CD4-positive, alpha-beta T cell (primary cell): ENCODE results near the gene FHOD3. TPM values are rescaled to one million over a fixed set of nuclear protein-coding genes. Genes with fewer than 3 reads are reported as not detected.

ENCODE experiments used
- ATAC-seq: fragments of 200-7000 bp; cut with Tn5 transposase; one replicate; pipeline ENCODE4 v1.10.0; 2022; ENCODE audit warnings: mild to moderate bottlenecking; ENCODE audit not compliant: poor library complexity
- CTCF ChIA-PET: fragments of 350-600 bp; sonication (Branson Sonifier 250); formaldehyde crosslinking; loops from one replicate; lab custom pipeline; 2021; ENCODE audit warnings: antibody characterized with exemption, inconsistent platforms; lab: Charles Lee
- POLR2A ChIA-PET: fragments of 350-600 bp; sonication (Branson Sonifier 250); formaldehyde crosslinking; loops from one replicate; lab custom pipeline; 2021; ENCODE audit warnings: antibody characterized with exemption, inconsistent platforms; lab: Charles Lee
- DNase-seq, 14 experiments: peaks; one replicate each; pipeline ENCODE4 v3.0.0-alpha.2; 2013 to 2020; ENCODE audit warnings: mixed read lengths in 2 of 14
- H3K27ac ChIP-seq, 2 donors: one replicate each; pipeline versions ENCODE4 v1.5.1 to v1.7.0; 2013; ENCODE audit warnings: low read length in 2 of 2, low read depth in 1 of 2, mild to moderate bottlenecking in 1 of 2
- H3K27me3 ChIP-seq, 2 experiments: 1 replicate in 1 of 2; 2 replicates in 1 of 2; pipeline versions ENCODE4 v1.6.1 to v1.7.0; 2013; ENCODE audit warnings: low read length in 2 of 2, control low read depth in 1 of 2, mild to moderate bottlenecking in 1 of 2, moderate library complexity in 1 of 2; ENCODE audit not compliant: insufficient read depth in 2 of 2, control insufficient read depth in 1 of 2
- H3K36me3 ChIP-seq: one replicate; pipeline ENCODE4 v1.6.1; 2013; ENCODE audit warnings: low read length, control low read depth; ENCODE audit not compliant: insufficient read depth
- H3K4me1 ChIP-seq: one replicate; pipeline ENCODE4 v1.6.1; 2013; ENCODE audit warnings: low read length, control low read depth; ENCODE audit not compliant: insufficient read depth
- H3K4me3 ChIP-seq: one replicate; pipeline ENCODE4 v1.5.1; 2013; ENCODE audit warnings: mild to moderate bottlenecking, low read length, moderate library complexity
- H3K9me3 ChIP-seq, 2 experiments: 1 replicate in 1 of 2; 2 replicates in 1 of 2; pipeline versions ENCODE4 v1.6.1 to v1.7.0; 2013; ENCODE audit warnings: low read length in 2 of 2, mild to moderate bottlenecking in 2 of 2, control low read depth in 1 of 2, moderate library complexity in 1 of 2; ENCODE audit not compliant: control insufficient read depth in 1 of 2, insufficient read depth in 1 of 2
- H3K27ac Mint-ChIP-seq: one replicate; pipeline ENCODE4 v1.8.0; 2020; ENCODE audit warnings: mixed read lengths
- H3K27me3 Mint-ChIP-seq: one replicate; pipeline ENCODE4 v1.8.0; 2021; ENCODE audit warnings: mixed read lengths
- H3K36me3 Mint-ChIP-seq: one replicate; pipeline ENCODE4 v1.8.0; 2021; ENCODE audit warnings: low read depth, mixed read lengths
- H3K4me1 Mint-ChIP-seq: one replicate; pipeline ENCODE4 v1.8.0; 2021; ENCODE audit warnings: low read depth, mixed read lengths
- H3K4me3 Mint-ChIP-seq: one replicate; pipeline ENCODE4 v1.8.0; 2020; ENCODE audit warnings: mild to moderate bottlenecking, mixed read lengths
- H3K9me3 Mint-ChIP-seq: one replicate; pipeline ENCODE4 v1.8.0; 2020; ENCODE audit warnings: mixed read lengths
- intact Hi-C, 2 experiments: fragments of 100-400 bp; cut with DNase I in 1 of 2; cut with micrococcal nuclease in 1 of 2; formaldehyde crosslinking; loops; one replicate each; pipeline versions ENCODE4 v1.15.1 to v1.9.0; 2023 to 2025; cut with DNase I, micrococcal nuclease
- total RNA-seq, 174 experiments: library from RNA in 2 of 174; stranded (reverse) in 2 of 174; gene quantifications; one replicate each; pipeline ENCODE4 v1.2.3 and lab custom pipeline; 2021 to 2026
- TF ChIP-seq, protein P1 (sequence below): fragments of 200-600 bp; IDR thresholded peaks from one replicate; pipeline ENCODE4 v1.8.0; 2022; ENCODE audit warnings: antibody characterized with exemption, mild to moderate bottlenecking

FHOD3 gene
- total RNA-seq, 2 experiments from 2014 or later, result not detected

GRCh38 chr18:36374262-36374661 lies 76.7 kb downstream of the FHOD3 start:
- H3K4me3 Mint-ChIP-seq, result no peak overlapping the region
- DNase-seq (no peak), ATAC-seq (no peak)
- TF ChIP-seq, protein P1, sequence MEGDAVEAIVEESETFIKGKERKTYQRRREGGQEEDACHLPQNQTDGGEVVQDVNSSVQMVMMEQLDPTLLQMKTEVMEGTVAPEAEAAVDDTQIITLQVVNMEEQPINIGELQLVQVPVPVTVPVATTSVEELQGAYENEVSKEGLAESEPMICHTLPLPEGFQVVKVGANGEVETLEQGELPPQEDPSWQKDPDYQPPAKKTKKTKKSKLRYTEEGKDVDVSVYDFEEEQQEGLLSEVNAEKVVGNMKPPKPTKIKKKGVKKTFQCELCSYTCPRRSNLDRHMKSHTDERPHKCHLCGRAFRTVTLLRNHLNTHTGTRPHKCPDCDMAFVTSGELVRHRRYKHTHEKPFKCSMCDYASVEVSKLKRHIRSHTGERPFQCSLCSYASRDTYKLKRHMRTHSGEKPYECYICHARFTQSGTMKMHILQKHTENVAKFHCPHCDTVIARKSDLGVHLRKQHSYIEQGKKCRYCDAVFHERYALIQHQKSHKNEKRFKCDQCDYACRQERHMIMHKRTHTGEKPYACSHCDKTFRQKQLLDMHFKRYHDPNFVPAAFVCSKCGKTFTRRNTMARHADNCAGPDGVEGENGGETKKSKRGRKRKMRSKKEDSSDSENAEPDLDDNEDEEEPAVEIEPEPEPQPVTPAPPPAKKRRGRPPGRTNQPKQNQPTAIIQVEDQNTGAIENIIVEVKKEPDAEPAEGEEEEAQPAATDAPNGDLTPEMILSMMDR, result no peak
- Histone ChIP-seq H3K4me1 (no peaks in the 10 kb centered on the region), H3K36me3 (no peaks in the 10 kb centered on the region), H3K27ac (no peak overlapping the region), H3K27me3 (peaks cover 0 to 17% of the 10 kb centered on the region in 2 experiments), H3K9me3 (no peaks in the 10 kb centered on the region), H3K4me3 (no peak overlapping the region)
- H3K4me1 Mint-ChIP-seq, result no peaks in the 10 kb centered on the region
- no peak overlapping the region for H3K27ac Mint-ChIP-seq
- intact Hi-C loops, result no loop called here
- POLR2A ChIA-PET, result no interaction called here
- H3K36me3 Mint-ChIP-seq, result no peaks in the 10 kb centered on the region
- peaks cover 39% of the 10 kb centered on the region for H3K27me3 Mint-ChIP-seq
- CTCF ChIA-PET, result no interaction called here
- H3K9me3 Mint-ChIP-seq, result no peaks in the 10 kb centered on the region

GRCh38 chr18:36375118-36375517 lies 77.6 kb downstream of the FHOD3 start:
- no peak for DNase-seq
- peaks cover 0 to 17% of the 10 kb centered on the region in 2 experiments for H3K27me3 ChIP-seq
- Mint-ChIP-seq H3K27ac (no peak overlapping the region), H3K36me3 (no peaks in the 10 kb centered on the region), H3K27me3 (peaks cover 39% of the 10 kb centered on the region), H3K9me3 (no peaks in the 10 kb centered on the region), H3K4me1 (no peaks in the 10 kb centered on the region), H3K4me3 (no peak overlapping the region)
- H3K9me3 ChIP-seq, result no peaks in the 10 kb centered on the region
- no peaks in the 10 kb centered on the region for H3K4me1 ChIP-seq
- POLR2A ChIA-PET, result no interaction called here
- no peak overlapping the region for H3K27ac ChIP-seq
- no peaks in the 10 kb centered on the region for H3K36me3 ChIP-seq
- CTCF ChIA-PET, result no interaction called here
- ATAC-seq, result no peak
- TF ChIP-seq, protein P1, result no peak
- H3K4me3 ChIP-seq, result no peak overlapping the region
- intact Hi-C loops, result no loop called here

- Histone ChIP-seq H3K4me1 (no peaks in the 10 kb centered on the region), H3K36me3 (no peaks in the 10 kb centered on the region), H3K27ac (no peak overlapping the region), H3K9me3 (no peaks in the 10 kb centered on the region), H3K4me3 (no peak overlapping the region), H3K27me3 (peaks cover 4 to 17% of the 10 kb centered on the region in 2 experiments)
- Mint-ChIP-seq H3K36me3 (no peaks in the 10 kb centered on the region), H3K27me3 (peaks cover 34% of the 10 kb centered on the region), H3K9me3 (no peaks in the 10 kb centered on the region), H3K4me1 (no peaks in the 10 kb centered on the region), H3K4me3 (no peak overlapping the region), H3K27ac (no peak overlapping the region)
- intact Hi-C loops, result no loop called here
- TF ChIP-seq, protein P1, result no peak
- ChIA-PET CTCF (no interaction called here), POLR2A (no interaction called here)
- ATAC-seq (no peak), DNase-seq (no peak)
These were observed 78.8 kb downstream of the FHOD3 start for GRCh38 chr18:36376361-36376760.
